Parathyroid adenoma (tissue), 2 donors: ENCODE measurements around the gene C1orf198.

ENCODE experiments used
- H2AFZ ChIP-seq: fragments of 300-600 bp; sonication (generic); one replicate; pipeline ENCODE4 v1.7.0; 2017; ENCODE audit warnings: antibody characterized with exemption, mild to moderate bottlenecking
- H3K27ac ChIP-seq: fragments of 300-600 bp; sonication (generic); one replicate; pipeline ENCODE4 v1.7.0; 2017
- H3K27me3 ChIP-seq: fragments of 300-600 bp; sonication (generic); one replicate; pipeline ENCODE4 v1.7.0; 2017; ENCODE audit warnings: low read length; ENCODE audit not compliant: control insufficient read depth, insufficient read depth
- H3K36me3 ChIP-seq: fragments of 300-600 bp; sonication (generic); one replicate; pipeline ENCODE4 v1.7.0; 2017; ENCODE audit warnings: low read length; ENCODE audit not compliant: control insufficient read depth, insufficient read depth
- H3K4me1 ChIP-seq: fragments of 300-600 bp; sonication (generic); one replicate; pipeline ENCODE4 v1.7.0; 2017; ENCODE audit warnings: control low read depth
- H3K4me2 ChIP-seq: fragments of 300-600 bp; sonication (generic); one replicate; pipeline ENCODE4 v1.7.0; 2017; ENCODE audit warnings: low read length
- H3K4me3 ChIP-seq: fragments of 300-600 bp; sonication (generic); one replicate; pipeline ENCODE4 v1.7.0; 2017; ENCODE audit warnings: low read depth, low read length
- H3K79me2 ChIP-seq: fragments of 300-600 bp; sonication (generic); one replicate; pipeline ENCODE4 v1.7.0; 2017; ENCODE audit warnings: control low read depth
- H3K9ac ChIP-seq: fragments of 300-600 bp; sonication (generic); one replicate; pipeline ENCODE4 v1.7.0; 2017; ENCODE audit warnings: mild to moderate bottlenecking
- H3K9me3 ChIP-seq: fragments of 300-600 bp; sonication (generic); one replicate; pipeline ENCODE4 v1.7.0; 2017; ENCODE audit warnings: low read length; ENCODE audit not compliant: control insufficient read depth
- CTCF ChIP-seq: fragments of 300-600 bp; sonication (generic); IDR thresholded peaks from one replicate; pipeline ENCODE4 v1.7.0; 2017; ENCODE audit warnings: antibody characterized with exemption, mild to moderate bottlenecking
- donor health status: primary hyperparathyroidism.

C1orf198 gene

GRCh38 chr1:230877146-230877923, 9.0 kb upstream of the C1orf198 start:
- Histone ChIP-seq H3K79me2 (no peaks in the 10 kb centered on the region), H3K36me3 (no peaks in the 10 kb centered on the region)

GRCh38 chr1:230876660-230877059, 8.3 kb upstream of the C1orf198 start:
- no peak overlapping the region for H2AFZ ChIP-seq
- no peak overlapping the region for H3K4me3 ChIP-seq
- no peaks in the 10 kb centered on the region for H3K9me3 ChIP-seq
- no peaks in the 10 kb centered on the region for H3K79me2 ChIP-seq
- H3K27me3 ChIP-seq, result no peaks in the 10 kb centered on the region
- no peak overlapping the region for H3K27ac ChIP-seq
- no peak for TF ChIP-seq CTCF
- no peak overlapping the region for H3K9ac ChIP-seq
- no peaks in the 10 kb centered on the region for H3K36me3 ChIP-seq
- no peak overlapping the region for H3K4me2 ChIP-seq
- no peaks in the 10 kb centered on the region for H3K4me1 ChIP-seq

More at GRCh38 chr1:230877146-230877923, 9.0 kb upstream of the C1orf198 start:
- Histone ChIP-seq H3K27ac (no peak overlapping the region), H2AFZ (no peak overlapping the region), H3K4me3 (no peak overlapping the region), H3K9me3 (no peaks in the 10 kb centered on the region), H3K4me1 (no peaks in the 10 kb centered on the region), H3K4me2 (no peak overlapping the region), H3K27me3 (no peaks in the 10 kb centered on the region), H3K9ac (no peak overlapping the region)
- TF ChIP-seq CTCF, result no peak

GRCh38 chr1:230875370-230875769, 7.0 kb upstream of the C1orf198 start:
- H3K4me3 ChIP-seq, result no peak overlapping the region
- H3K27me3 ChIP-seq, result no peaks in the 10 kb centered on the region
- no peak overlapping the region for H2AFZ ChIP-seq
- no peaks in the 10 kb centered on the region for H3K79me2 ChIP-seq
- no peaks in the 10 kb centered on the region for H3K36me3 ChIP-seq
- H3K4me1 ChIP-seq, result no peaks in the 10 kb centered on the region
- no peak overlapping the region for H3K27ac ChIP-seq
- TF ChIP-seq CTCF, result no peak
- no peak overlapping the region for H3K9ac ChIP-seq
- no peaks in the 10 kb centered on the region for H3K9me3 ChIP-seq
- no peak overlapping the region for H3K4me2 ChIP-seq

GRCh38 chr1:230870916-230871315, 2.6 kb upstream of the C1orf198 start:
- Histone ChIP-seq H3K27ac (no peak overlapping the region), H3K4me3 (no peak overlapping the region), H3K36me3 (no peaks in the 10 kb centered on the region), H3K4me1 (no peaks in the 10 kb centered on the region), H3K9me3 (no peaks in the 10 kb centered on the region), H3K4me2 (no peak overlapping the region), H2AFZ (no peak overlapping the region), H3K9ac (no peak overlapping the region), H3K27me3 (no peaks in the 10 kb centered on the region), H3K79me2 (no peaks in the 10 kb centered on the region)
- TF ChIP-seq CTCF, result no peak

- H3K36me3 ChIP-seq, result no peaks in the 10 kb centered on the region
- no peak overlapping the region for H3K9ac ChIP-seq
- no peak overlapping the region for H3K4me2 ChIP-seq
- no peaks in the 10 kb centered on the region for H3K4me1 ChIP-seq
- H3K27me3 ChIP-seq, result no peaks in the 10 kb centered on the region
- H3K4me3 ChIP-seq, result peak overlapping the region; percentile 59
- H2AFZ ChIP-seq, result peak overlapping the region; percentile 97
- H3K27ac ChIP-seq, result no peak overlapping the region
- H3K9me3 ChIP-seq, result no peaks in the 10 kb centered on the region
- no peak for TF ChIP-seq CTCF
- H3K79me2 ChIP-seq, result no peaks in the 10 kb centered on the region
Observed at GRCh38 chr1:230869500-230869899, 1.2 kb upstream of the C1orf198 start.
